Fibroblast of skin of left quadriceps (primary cell): ENCODE measurements around the gene IL6R.

Experiments
- DNase-seq, 2 experiments: peaks; one replicate each; pipeline ENCODE4 v3.0.0-alpha.2; 2013; ENCODE audit warnings: low read depth in 2 of 2

The IL6R gene

DNA sequence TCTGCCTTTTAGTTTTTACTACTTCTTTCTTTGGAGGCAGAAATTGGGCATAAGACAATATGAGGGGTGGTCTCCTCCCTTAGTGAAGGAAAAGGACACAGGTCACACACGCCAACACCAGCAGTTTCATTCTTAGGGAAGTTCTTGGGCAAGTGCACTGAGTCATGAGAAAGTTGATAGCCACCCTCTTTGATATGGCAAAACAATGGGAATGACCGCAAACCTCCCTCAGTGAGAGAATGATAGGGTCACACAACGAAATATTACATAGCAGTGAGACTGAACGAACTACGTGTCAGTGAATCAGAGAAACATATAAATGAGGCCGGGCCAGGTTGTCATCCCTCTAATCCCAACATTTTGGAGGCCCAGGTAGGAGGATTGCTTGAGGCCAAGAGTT is 20.0 kb downstream of the IL6R start:
- DNase-seq = no peak

DNA sequence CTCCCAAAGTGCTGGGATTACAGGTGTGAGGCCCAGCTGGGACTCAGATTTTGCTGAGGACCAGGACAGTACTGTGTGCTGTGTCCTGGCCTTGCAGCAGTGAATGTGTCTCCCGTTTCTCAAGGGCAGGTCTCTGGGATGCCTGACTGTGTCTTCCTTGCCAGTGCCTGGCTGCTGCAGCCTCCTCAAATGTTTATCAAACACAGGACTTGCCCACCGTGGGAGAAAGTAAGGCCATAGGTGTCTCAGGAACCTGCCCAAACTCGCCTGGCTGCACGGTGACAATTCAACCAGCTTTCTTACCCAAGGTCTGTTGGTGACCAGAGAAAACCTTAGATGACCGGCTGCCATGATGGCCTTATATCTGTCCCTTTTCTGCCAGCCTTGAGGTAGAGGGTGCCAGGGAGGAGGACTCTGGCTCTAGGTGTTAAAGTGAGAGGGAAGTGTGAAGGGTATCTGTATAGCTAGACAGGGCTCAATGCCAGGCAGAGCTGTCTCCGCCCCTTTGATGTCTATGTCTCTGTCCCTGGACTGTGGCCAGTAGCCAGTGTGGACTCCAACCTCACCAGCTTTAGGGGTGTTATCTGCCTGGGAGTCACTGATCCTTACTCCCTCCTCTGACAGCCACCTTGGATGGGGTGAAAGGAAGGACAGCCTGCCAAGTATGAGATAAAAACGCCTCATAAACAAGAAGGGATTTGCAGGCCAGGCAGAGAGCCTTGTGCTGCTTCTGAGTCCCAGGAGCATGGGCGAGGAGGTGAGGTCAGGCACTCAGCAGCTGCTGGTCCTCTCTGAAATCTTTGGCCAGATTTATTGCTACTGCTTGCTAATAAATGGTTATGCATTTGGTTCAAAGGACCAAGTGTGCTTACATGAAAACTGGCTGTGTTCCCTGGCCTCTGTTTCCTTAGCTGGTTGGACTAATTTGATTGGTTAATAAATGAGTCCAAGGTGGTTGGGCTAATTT is 22.3 kb downstream of the IL6R start:
- no peak for DNase-seq

DNA sequence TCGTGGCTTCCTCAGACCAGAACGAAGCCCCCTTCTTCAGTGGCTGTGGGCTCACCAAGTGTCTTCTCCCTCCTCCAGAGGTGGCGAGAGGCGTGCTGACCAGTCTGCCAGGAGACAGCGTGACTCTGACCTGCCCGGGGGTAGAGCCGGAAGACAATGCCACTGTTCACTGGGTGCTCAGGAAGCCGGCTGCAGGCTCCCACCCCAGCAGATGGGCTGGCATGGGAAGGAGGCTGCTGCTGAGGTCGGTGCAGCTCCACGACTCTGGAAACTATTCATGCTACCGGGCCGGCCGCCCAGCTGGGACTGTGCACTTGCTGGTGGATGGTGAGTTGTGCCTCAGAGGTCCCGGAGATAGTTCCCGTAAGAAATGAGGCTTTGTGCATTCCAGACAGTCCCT is 24.0 kb downstream of the IL6R start:
- no peak for DNase-seq

DNA sequence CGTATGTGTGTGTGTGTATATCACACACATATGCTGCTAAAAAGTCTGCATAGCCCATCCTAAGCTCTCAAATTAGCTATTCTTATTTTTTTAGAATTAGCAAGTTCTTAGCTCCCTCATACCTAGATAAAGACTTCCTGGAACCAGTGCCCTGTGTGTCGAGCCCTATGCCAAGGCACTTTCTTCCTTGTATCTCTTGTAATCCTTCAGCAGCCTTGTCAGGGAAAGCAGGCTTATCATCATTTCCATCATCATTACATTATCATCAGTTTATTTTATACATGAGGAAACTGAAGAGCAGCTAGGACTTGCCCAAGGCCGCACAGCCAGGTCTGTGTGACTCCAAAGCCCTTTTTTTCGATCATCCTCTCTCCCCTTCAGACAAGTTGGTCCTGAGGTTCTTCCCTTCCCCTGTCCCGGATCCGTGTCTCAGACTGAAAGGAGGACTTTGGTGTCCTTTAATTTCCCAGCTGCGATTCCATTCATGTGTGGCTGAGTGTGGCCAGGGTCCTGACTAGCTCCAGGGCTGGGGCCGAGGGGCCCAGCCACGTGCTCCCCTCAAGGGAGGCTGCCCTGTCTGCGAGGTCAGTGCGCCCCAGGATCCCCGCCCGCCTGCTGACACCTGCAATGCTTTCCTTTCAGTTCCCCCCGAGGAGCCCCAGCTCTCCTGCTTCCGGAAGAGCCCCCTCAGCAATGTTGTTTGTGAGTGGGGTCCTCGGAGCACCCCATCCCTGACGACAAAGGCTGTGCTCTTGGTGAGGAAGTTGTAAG is 24.9 kb downstream of the IL6R start:
- DNase-seq = no peak

DNA sequence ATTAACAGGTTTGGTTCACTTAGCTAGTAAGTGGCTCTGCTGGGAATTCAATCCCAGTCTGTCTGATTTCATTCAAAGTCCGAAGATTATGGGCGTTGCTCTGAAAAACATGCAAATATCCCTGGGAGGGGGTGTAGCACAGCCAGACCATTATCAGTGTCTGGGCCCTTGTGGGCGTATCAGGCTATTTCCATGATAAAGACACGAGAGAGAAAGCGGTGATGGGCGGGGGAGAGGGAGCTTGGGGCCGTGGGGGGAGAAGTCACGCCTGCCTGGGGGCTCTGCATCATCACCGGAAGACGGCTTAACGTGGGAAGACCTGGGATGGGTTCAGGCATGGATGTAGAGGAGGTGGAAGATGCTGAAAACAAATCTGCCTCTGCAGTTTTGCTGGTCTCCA is 25.8 kb downstream of the IL6R start:
- no peak for DNase-seq

- peak; percentile 73 to 78 for DNase-seq
These were observed 26.6 kb downstream of the IL6R start for GRCh38 chr1:154431586-154432373.

GRCh38 chr1:154433161-154433764 is 28.1 kb downstream of the IL6R start:
- no peak for DNase-seq

DNA sequence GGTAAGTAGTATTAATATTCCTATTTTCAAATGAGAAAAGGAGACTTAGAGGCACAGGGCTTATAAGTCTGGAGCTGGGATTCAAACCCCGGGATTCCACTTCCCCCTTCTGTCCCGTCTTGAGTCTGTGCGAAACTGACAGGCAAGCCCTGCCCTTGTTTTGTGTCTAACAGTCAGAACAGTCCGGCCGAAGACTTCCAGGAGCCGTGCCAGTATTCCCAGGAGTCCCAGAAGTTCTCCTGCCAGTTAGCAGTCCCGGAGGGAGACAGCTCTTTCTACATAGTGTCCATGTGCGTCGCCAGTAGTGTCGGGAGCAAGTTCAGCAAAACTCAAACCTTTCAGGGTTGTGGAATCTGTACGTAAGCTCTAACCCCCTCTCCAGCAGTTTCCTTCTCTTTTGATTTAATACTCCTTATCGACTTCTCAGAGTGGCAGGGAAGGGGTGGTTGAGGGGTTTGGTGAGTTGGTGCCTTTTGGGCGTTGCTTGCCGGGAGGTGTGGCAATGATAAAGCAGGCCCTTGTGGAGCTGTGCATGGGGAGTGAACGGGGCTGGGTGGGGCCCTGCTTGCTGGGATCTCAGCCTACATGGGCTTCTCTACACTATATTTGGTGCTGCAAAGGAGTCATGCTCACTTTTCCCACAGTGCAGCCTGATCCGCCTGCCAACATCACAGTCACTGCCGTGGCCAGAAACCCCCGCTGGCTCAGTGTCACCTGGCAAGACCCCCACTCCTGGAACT is 29.4 kb downstream of the IL6R start:
- DNase-seq = no peak

GRCh38 chr1:154435599-154436200 is 30.6 kb downstream of the IL6R start:
- DNase-seq = no peak

DNA sequence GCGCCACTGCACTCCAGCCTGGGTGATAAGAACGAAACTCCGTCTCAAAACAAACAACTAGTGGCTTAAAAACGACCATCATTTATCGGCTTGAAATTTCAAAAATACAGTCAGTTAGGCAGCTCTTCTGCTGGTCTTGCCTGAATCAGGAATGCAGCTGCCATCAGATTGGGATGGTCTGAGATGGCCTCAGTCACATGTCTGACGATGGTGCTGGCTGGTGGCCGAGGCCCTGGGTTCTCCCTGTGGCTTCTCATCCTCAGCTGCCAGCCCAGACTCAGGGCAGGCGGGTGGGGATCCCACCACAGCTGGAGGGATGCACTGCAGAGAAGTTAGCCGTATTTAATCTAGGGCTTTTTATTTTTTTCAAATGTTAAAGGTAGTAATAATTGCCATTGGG is 31.3 kb downstream of the IL6R start:
- DNase-seq = no peak

DNA sequence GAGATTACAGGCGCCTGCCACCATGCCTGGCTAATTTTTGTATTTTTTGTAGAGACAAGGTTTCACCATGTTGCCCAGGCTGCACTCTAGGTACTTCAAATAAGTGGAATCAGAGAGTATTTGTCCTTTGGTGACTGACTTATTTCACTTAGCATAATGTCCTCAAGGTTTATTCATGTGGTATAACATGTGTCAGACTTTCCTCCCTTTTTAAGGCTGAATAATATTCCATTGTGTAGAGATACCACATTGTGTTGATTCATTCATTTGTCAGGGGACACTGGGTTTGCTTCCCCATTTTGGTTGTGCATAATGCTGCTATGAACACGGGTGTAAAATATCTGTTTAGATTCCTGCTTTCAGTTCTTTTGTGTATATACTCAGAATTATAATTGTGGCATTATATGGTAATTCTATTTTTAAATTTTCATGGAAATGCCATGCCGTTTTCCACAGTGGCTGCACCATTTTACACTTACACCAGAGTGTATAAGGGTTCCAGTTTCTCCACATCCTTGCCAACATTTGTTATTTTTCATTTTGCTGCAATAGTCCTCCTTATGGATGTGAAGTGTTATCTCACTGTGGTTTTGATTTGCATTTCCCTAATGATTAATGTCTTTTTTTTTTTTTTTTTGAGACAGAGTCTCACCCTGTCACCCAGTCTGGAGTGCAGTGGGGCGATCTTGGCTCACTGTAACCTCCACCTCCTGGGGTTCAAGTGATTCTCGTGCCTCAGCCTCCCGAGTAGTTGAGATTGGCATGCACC is 35.1 kb downstream of the IL6R start:
- no peak for DNase-seq

DNA sequence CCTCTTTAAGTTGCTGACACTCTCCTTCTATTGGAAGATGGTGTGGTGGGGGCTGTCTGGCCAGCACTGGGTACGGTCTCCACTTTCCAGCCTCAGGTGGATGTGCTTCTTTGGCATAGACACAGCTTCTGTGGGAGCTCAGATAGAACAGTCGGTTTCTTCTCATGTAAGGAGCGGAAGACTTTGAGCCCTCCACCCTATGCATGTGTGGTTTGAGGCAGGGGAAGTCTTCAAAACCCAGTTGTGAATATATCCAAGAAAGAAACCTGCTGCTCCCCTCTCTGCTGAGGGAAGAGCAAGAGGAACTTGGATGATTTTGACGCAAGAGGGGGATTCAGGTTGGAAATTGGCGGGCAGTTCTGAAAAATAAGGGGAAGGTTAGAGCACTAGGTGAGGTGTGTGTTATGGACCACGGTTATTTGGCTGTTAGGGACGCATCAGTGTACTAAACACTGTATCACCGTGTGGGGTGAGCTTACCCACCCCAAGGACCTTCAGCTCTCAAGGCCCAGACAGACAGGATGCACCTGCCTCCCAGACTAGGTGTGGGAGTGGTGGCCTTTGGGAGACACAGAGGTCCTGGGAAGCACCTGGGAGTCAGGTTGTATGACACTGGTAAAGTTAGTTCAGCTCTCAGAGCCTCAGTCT is 36.2 kb downstream of the IL6R start:
- no peak for DNase-seq

- DNase-seq = no peak
These were observed 37.0 kb downstream of the IL6R start for GRCh38 chr1:154442006-154442740.

- DNase-seq = no peak
These were observed 38.3 kb downstream of the IL6R start for GRCh38 chr1:154443274-154444013.

- DNase-seq = no peak
These were observed 39.9 kb downstream of the IL6R start for GRCh38 chr1:154445040-154445472.

- DNase-seq = peak; percentile 78 to 79
These were observed 41.1 kb downstream of the IL6R start for GRCh38 chr1:154446292-154446691.

GRCh38 chr1:154446789-154447188 is 41.6 kb downstream of the IL6R start:
- DNase-seq = no peak

DNA sequence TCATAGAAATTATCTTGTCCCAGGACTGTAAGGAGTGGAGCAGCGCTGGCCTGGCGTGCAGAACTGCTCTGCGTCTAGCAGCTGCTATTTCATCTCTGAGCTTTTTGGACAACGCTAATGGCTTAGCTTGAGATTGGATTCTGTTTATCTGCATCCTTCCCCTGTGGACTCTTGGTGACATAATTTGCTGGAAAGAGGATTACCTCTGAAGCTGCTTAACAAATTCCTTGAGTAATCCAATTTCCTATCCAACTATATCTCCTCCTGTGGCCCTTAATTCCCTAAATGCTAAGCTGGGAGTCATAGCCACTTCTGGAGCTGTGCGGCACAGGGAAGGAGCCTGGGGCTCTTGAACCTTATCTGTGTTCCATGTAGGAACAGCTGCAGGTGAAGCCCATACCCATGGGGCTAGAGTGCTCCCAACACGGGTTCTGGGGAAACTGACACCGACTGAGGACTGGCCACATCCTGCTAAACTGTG is 43.2 kb downstream of the IL6R start:
- DNase-seq = no peak
